HG03066 (cell line): Measurements from ENCODE around the gene GET4.
"Not testable (repeated sequence)": the region's sequence is repeated elsewhere in the genome, so short reads cannot be mapped to it uniquely, and the experiment has no call there.

Experiments used
- ATAC-seq: cut with Tn5 transposase; IDR thresholded peaks from one replicate; pipeline ENCODE4 v1.9.1; 2021; ENCODE audit warnings: low read depth; ENCODE audit not compliant: unreplicated experiment

GET4 gene

DNA sequence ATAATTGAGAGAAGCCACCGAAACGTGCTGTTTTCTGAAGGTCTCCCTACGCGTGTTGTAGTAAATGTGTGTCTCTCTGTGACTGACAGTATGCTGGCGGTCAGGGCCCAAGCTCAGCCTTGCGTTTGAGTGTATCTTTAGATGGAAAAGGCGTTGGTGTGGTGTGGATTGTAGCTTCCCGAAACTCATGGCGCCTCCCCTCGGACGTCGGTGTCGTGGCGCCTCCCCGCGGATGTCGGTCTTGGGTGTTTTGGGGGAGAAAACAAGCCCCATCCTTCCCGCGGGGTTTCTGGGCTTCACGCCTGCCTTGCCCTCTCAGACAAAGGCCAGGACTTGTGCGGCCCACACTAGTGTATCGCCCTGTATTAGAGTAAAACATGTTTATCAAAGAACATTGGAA lies 31.3 kb upstream of the GET4 start:
- no peak for ATAC-seq

DNA sequence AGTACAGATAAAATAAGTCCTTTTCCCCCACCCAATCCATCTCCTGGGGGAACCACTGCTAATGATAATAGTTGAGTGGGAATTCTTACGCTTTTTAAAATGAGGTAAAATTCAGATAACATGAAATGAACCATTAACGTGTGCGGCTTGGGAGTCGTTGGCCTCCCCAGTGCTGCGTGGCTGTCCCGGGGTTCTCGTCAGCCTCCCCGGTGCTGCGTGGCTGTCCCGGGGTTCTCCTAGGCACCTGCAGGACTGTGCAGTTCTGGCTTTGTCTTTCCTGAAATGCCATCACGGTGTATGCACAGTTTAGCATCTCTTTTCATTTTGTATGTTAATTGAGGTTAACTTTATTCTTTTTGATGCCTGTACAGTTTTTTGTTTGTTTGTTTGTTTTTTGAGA lies 30.6 kb upstream of the GET4 start:
- ATAC-seq, result no peak

DNA sequence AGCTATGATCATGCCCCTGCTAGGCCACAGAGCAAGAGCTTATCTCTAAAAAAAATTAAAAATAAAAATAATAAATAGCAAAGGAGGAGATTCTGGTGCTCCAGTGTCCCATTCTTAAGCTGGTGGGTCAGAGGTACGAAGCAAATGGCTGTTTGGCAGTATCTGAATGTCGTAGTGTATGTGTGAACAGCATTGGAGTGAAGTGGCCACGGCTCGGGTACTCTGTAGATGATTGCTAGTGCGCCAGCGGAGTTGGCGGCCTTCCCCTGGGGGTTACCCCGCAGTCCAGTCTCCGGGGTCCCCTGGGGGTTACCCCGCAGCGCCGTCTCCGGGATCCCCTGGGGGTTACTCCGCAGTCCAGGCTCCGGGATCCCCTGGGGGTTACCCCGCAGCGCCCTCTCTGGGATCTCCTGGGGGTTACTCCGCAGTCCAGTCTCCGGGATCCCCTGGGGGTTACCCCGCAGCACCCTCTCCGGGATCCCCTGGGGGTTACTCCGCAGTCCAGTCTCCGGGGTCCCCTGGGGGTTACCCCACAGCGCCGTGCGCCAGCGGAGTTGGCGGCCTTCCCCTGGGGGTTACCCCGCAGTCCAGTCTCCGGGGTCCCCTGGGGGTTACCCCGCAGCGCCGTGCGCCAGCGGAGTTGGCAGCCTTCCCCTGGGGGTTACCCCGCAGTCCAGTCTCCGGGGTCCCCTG lies 29.2 kb upstream of the GET4 start:
- not testable (repeated sequence) for ATAC-seq

DNA sequence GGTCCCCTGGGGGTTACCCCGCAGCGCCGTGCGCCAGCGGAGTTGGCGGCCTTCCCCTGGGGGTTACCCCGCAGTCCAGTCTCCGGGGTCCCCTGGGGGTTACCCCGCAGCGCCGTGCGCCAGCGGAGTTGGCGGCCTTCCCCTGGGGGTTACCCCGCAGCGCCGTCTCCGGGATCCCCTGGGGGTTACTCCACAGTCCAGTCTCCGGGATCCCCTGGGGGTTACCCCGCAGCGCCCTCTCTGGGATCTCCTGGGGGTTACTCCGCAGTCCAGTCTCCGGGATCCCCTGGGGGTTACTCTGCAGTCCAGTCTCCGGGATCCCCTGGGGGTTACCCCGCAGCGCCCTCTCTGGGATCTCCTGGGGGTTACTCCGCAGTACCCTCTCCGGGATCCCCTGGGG lies 28.6 kb upstream of the GET4 start:
- not testable (repeated sequence) for ATAC-seq

DNA sequence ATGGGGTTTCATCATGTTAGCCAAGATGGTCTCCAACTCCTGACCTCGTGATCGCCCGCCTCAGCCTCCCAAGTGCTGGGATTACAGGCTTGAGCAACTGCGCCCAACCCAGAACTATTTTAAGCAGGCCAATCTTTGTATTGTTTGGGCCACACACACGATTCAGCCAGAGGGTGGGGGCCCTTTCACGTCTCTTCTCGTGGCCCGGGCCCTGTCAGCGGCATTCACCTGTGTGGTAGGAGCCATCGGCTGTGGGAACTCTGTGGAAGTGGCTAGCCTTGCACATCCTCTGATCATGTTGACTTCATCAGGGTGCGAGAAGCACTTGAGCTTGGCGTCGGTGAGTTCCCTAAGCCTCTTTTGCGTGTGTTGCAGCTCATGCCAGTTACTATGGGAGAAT lies 27.2 kb upstream of the GET4 start:
- ATAC-seq, result no peak

DNA sequence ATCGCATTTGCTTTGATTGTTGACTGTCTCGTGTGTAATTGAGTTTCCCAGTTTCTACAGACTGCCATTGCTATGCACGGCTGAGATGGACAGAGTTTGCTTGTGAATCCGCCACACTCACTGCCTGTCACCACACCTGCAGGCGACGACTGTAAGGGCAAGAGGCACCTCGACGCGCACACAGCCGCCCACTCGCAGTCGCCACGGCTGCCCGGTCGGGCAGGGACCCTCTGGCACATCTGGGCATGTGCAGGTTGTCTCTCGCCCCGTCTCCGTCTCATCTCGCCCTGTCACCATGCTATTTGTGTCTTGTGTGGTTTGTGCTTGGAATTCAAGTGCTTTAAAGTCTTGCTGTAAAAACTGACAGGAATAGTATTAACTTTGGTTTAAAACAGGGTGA lies 26.6 kb upstream of the GET4 start:
- no peak for ATAC-seq

DNA sequence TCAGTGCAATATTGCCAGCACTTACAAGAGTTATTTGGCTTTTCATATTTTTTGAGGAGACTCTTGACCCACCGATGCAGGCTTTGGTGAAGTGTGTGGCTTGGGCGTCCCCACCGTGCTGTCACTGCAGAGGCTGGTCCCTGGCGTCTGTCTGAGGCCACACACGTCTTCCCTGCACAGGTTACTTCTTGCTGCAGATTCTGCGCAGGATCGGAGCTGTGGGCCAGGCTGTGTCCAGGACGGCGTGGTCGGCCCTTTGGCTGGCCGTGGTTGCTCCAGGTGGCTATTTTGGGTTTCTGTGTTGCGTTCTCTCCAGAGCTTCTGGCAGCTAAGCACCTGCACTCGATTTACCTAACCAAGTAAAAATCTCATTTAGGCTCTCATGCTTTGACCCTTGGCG lies 25.1 kb upstream of the GET4 start:
- no peak for ATAC-seq

DNA sequence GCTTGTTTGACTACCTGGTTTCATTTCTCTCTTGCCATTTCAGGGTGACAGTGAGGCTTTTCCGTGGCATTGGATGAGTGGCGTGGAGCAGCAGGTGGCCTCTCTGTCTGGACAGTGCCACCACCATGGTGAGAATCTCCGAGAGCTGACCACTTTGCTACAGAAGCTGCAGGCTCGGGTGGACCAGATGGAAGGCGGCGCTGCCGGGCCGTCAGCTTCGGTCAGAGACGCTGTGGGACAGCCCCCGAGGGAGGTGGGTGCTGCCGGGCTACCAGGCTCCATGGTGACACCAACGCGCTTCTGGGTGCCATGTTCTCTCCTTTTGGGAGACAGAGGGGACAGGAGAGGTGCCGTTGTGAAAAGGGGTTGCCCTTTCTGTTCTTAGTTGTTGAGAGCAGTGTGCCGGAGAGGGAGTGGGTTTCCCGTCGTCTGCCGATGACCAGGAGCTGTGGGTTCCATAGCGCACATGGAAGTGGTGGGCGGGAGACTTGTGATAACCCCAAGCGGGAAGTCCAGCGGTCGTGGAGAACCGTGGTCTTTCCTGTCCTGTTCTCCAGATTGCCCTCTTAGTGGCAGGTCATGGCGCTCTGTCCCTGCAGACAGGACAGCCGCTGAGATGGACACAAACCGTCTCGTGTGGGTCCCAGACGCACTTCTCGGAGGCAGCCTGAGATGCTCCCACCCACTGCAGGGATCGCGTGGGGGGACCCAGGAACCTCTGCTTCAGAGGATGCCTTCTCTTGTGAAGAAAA lies 22.8 kb upstream of the GET4 start:
- no peak for ATAC-seq

DNA sequence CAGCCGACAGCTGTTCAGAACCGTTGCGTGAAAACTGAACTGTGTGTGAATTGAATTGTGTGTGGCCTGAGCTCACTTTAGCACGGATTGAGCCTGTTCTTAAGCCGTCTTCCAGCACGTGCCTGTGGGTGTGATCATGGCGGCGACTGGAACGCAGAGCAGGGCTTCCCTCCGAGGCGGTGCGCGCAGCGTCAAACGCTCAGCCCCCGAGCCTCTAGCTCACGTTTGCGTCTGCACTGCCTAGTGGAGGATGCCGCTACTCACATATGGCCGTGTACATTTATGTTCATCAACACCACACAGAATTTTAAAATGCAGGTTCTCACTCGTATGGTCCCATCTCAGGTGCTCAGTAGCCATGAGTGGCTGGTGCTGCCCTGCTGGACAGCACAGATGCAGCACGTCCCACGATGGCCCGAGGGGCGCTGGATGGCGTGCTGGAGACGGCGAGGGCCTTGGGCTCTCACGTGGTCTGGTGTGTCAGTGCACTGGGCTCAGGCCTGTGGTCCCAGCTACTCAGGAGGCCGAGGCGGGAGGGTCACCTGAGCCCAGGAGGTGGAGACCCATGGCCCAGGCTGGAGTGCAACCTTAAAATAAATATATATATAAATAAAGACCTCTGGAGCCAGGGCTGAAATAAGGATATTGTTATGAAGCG lies 22.1 kb upstream of the GET4 start:
- ATAC-seq, result no peak

DNA sequence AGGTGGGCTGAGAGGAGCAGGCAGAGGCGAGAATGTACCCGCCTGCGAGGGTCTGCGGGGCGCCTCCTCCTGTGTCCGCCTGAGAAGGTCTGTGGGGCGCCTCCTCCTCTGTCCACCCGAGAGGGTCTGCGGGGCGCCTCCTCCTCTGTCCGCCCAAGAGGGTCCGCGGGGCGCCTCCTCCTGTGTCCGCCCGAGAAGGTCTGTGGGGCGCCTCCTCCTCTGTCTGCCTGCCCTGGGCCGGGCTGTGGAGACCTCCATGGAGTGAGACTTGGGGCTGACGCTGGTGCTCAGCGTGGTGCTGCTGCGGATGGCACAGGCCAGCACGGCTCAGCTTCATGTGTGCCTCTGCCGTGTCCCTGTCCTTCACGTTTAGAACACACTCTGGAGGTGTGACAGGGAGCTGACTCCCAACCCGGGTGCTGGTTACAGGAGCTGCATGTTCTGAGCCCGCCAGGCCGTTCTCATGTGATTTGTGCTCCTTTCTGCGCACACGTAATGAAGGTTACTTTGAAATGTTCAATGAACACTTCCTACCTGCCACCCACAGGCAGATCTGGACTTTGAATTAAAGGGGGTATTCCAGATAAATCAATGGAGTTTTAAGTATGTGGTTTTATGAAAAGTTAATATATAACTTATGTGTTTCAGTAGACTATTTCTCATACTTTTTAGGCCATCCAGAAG lies 20.5 kb upstream of the GET4 start:
- no peak for ATAC-seq

DNA sequence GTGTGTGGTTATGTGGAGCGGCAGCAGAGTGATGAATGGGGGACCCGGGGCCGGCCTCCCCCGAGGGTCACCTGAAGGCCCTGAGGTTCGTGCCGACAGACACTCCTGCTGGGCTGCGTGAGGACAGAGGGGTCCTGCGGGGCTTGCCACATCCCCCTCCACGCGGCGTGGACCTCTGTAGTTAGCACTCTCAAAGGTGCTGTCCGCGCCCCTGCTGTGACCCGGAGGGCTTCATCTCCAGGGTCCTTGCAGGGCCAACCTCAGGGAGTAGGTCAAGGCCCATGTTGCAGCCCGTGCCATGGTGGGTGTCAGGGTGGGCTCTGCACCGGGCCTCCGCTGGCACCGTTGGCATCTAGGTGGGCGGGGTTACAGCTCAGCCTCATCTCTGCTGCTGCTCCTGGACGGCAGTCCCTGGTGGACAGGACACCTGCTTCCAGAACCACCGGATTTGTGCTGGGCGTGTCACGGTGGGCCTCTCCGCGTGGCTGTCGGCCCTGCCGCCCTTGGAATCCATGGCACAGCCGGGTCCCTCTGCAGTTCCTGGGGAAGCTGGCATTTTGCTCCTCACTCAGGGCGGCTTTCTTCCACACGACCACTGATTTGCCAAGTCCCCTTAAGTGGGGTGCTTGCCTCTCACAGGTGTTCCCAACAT lies 19.8 kb upstream of the GET4 start:
- no peak for ATAC-seq

DNA sequence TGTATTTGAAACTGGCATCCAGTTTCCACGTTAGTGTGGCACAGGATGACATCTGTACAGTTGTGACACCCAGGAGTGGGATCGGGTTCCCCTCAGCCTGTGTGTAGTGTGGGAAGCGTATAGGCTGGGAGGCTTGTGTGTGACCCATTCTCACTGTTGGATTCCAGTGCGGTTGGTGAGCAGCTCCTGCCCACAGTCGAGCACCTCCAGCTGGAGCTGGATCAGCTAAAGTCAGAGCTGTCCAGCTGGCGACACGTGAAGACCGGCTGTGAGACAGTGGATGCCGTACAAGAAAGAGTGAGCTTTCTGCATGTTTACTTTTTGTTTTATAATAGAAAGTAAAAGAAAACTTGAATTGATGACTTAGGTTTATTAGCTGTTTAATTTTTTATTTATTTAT lies 18.7 kb upstream of the GET4 start:
- ATAC-seq, result no peak

DNA sequence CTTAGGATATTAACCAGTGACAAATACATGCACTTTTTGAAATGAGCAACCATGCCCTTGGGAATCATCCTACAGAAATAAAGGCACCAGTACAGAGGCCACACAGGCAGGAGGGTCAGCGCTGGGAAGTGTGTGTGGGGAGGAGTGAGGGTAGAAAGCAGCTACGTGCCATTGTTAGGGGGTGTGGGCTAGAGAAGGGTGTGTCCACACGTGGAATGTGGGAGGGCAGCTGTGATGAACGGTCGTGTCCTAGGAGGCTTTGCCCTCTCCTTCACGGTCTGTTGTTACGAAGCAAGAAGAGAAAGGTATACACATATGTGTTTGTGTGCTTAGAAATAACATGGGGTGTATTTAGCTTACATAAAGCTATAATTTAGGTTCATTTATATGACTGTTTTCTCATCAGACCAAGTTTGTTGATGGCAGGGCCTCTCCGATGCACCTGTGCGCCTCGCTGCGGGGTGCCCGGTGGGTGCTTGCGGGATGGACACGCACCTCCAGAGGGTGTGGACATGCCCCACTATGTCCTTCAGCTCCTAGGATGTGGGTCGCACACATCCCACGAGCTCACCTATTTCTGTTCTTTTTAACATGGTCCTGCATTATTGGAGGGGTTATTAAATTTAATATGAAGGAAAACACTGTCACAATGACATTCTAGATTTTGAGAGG lies 16.9 kb upstream of the GET4 start:
- no peak for ATAC-seq

DNA sequence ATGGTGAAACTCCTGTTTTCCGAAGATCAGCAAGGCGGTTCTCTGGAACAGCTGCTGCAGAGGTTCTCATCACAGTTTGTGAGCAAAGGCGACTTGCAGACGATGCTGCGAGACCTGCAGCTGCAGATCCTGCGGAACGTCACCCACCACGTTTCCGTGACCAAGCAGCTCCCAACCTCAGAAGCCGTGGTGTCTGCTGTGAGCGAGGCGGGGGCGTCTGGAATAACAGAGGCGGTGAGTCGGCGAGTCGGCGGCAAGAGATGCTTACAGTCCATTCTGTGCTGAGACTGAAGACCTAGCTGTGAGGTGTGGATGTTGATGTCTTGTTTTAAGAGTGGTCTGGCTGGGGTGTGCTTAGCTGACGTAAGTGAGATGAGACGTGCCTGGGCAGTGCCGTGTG lies 16.2 kb upstream of the GET4 start:
- ATAC-seq, result no peak

DNA sequence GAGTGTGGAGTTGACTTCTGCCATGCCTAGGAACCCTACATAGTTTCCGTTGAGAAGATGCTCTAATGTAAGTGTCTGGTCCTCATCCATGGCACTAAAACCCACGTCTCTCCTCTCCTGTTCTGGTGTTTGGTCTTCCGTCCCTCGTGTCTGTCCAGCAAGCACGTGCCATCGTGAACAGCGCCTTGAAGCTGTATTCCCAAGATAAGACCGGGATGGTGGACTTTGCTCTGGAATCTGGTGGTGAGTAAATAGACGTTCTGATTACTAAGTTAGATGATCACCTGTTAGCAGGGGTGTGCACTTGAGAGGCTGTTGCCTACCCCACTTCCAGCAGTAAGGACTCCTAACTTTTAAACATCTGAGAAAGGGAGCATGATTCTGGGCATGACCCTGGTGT lies 15.1 kb upstream of the GET4 start:
- no peak for ATAC-seq

DNA sequence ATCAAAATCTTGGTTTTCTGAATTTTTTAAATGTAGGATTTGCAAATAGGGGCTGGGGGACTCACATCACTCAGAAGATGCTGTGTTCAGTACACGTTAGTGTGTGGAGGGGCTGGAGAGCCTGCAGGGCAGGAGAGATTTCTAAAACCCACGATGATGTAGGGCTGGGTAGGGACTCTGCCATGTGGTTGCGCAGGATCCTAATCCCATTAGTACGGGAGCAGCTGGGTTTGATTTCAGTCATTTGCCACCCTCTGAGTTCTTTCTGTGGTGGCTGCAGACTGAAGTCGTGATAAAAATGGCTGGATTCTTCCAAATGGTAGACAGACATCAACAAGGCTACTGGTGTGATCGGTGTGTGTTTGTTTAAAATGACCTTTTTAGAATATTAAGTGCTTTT lies 14.2 kb upstream of the GET4 start:
- no peak for ATAC-seq

DNA sequence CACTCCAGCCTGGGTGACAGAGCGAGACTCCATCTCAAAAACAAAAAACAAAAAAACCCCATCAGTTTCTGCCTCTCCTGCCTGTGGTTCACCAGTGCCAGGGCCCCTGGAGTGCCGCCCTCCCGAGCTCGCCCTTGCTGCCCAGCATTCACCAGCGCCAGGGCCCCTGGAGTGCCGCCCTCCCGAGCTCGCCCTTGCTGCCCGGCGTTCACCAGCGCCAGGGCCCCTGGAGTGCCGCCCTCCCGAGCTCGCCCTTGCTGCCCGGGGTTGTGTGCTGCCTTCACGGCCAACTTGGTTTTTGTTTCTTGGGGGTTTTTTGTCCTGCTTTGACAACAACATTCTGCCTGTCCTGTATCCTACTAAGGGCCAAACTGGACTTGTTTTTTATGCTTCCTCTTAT lies 13.2 kb upstream of the GET4 start:
- ATAC-seq, result no peak

DNA sequence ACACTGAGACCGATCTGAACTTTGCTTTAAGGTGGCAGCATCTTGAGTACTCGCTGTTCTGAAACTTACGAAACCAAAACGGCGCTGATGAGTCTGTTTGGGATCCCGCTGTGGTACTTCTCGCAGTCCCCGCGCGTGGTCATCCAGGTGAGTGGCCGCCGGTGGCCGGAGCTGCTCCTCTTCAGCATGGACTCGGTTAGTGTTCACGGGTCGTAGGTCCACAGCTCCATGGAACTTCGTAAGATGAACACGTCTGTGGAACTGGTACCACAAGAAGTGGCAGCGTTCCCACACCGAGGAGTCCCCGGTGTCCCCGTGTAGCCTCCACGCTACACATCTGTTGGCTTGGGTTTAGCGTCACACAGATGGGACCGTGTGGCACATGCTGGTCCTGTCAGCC lies 10.4 kb upstream of the GET4 start:
- no peak for ATAC-seq

DNA sequence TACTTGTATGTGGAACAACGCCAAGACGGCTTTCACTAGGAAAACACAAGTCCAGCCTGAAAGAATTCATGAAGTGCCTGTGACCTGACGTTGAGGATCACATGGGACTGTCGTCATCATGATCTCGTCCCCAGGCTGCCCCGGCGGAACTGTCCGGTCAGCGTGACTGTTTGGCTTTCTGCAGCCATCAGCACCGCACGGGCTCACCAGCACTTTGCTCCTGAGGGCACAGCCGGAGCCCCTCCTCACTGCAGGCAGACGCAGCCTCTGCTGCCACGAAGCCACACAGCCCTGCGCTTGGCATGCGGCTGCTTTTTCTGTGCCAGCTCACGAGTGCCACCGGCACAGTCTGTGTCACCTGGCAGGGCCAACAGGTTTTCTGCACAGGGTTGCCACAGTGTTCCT lies 9.4 kb upstream of the GET4 start:
- no peak for ATAC-seq

DNA sequence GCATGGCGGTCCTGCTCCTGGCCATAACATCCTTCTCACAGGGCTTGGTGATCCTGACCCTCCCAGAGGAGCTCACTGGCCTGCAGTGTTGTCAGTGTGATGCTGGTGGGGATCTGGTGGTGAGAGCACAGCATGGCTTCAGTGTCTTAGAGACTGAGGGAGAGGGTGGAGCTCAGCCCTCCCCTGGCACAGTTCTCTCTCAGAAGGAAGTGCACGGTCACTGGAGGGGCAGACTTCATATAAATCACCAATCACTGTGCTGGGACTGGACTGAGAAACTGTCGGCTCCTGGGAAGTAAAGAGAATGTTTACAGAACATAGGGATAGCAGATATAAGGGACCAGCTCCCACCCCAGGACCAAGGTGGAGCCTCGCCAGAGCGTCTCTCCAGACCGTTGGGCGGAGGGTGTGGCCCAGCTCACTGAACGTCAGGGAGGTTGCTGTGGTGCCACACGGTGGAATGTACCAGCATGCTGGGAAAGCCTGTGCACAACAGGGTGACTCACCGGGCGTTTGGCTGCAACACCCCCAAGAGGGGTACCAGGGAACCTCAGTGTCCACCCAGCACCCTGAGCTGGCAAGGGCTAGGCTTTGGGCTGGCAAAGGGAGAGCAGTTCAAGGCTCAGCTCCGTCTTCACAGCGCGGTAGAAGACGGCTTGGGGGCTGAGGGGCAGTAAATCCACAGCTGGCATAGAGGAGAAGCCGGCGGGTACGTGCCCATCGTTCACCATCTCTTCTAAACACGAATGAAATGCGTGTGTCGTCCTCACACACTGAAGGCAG lies 8.8 kb upstream of the GET4 start:
- ATAC-seq, result no peak
